Hepatic stellate cell (primary cell): ENCODE results near the gene KIAA0513.
A peak's percentile ranks its signal among the peaks of the same experiment; 100 is the strongest.

Source experiments
- DNase-seq: peaks from one replicate; pipeline ENCODE4 v3.0.0; 2011; ENCODE audit warnings: low spot score

Gene KIAA0513

DNA sequence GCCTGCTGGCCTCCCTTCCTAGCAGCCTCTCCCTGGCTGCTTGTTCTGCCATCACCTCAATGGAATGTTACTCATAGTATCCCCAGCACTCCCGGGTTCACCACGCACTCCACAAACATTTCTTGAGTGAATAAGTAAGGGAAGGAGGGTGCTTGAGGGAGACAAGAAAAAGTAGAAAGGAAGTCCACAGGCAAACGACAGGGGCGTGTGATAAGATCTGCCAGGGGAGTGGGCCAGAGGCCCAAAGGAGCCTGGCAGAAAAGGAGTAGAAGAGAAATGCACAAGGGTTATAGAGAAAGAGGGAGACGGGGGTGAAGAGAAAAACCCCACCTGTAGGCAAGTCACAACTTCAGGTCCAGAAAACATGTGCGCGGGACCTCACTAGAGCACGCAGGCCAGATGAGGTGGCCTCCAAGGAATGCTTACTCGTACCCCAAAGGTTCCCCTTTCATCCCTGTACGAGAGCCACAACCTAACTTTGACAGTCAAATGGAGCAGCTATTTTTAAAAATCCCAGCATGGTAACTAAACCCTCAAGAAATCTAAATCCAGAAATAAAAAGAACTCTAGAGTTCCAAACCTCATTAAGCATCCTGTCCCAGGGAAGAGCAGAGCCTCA lies 22.9 kb upstream of the KIAA0513 start:
- peak; percentile 93 for DNase-seq

DNA sequence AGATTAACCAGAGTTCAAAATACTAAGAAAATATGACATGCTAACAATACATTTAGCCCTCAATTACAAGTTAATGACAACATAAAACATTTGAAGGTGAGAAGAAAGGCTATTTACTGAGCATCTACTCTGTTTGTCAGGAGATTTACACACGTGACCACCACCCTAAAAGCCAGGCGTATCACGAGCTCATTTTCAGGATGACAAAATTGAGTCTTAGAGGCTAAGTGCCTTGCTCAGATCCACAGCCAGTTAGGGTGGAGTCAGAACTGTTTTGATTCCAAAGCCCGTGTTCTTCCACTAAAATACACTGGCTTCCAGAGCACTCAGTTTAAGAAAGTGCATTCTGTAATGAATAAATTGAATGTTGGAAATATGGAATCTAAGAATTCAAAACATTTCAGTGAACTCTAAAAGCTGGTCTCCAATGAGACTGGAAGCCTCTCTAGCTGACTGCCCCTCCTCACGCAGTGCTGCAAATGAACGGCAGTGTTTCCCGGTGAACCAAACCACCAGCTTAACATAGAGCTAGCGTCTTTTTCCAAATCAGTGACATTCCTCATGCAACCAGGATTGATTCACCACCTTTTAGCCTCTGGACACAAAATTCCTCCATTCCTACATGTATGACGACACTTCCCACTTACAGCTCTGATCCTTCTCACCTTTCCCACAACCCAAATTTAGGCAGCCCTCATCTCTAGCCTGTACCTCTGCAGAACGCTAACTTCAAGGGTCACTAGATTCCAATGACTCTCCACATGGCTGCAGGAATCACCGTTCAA lies 22.1 kb upstream of the KIAA0513 start:
- DNase-seq = no peak

DNA sequence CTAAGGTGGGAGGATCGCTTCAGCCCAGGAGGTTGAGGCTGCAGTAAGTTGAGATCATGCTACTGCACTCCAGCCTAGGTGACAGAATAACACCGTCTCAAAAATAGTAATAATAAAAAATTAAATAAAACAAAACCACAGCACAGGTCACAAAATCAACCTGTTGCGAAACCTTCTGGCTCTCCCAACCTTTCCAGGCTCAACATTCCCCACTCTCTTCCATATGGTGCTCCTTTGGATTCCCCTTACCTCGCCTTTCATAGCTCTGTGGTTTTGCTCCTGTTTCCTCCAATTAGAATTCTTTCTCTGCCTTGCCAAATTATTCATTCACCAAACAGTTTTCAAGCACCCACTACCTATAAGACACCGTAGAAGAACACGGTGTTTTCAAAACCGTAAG lies 21.0 kb upstream of the KIAA0513 start:
- DNase-seq = no peak

DNA sequence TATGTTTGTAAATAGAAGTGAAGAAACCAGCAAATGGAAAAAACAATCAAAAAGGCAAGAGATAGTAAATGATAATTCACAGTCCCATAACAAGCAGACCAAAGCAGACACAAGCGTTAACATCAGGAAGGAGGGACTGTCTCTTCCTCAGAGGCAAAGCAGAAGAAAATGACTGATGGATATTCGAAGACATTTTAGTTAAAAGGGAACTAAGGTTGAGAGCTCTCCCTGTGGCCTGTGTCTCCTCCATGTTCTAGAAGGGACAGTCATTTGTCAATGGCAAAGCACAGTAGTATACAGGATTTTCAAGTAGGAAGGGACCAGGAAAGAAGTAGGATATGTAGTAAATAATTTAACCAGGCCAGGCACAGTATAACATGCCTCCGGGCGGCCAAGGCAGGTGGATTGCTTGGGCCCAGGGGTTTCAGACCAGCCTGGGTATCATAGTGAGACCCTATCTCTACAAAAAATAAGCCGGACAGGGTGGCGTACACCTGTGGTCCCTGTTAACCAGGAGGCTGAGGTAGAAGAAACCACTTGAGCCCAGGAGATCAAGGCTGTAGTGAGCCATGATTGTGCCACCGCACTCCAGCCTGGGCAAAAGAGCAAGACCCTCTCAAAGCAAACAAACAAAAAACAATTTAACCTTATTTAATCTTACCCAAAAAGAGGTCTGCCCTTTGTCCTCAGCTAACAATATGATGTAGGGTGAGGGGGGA lies 19.9 kb upstream of the KIAA0513 start:
- DNase-seq = no peak

DNA sequence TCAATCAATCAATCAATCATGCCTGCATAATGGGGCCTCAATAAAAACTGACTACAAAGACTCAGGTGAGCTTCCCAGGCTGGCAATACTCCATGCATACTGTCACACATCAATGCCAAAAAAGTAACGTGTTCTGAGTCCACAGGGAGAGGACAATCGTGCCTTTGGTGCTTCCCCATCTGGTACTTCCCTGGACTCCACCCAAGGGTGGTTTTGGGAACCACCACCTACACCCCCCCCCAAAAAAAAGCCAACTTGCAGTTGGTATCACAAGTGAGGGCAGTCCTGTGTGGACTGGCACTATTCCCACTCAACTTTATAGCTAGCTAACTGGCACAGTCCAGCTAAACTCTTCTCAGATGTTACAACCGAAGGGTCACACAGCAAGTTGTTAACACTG lies 19.3 kb upstream of the KIAA0513 start:
- no peak for DNase-seq

DNA sequence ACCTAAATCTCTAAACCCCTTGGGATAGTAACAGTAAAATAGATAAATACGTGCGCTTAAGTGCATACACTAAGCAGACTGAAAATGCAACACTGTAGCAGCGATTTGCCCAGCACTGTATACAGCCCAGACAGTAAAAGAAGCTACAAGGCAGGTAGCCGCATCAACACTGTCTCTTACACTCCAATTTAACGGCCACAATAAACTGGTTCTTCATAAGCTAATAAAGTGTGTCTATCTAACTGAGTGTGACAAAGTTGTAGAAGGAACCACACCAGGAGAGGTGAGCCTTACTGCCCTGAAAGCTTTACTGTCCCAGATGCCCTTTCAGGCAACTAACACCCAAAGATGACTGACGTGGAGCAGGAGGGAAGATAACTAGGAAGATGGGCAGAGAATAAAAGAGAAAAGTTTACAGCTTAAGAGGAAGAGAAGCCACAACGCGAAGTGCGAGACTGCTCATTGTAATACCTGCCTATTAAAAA lies 17.1 kb upstream of the KIAA0513 start:
- DNase-seq = no peak

DNA sequence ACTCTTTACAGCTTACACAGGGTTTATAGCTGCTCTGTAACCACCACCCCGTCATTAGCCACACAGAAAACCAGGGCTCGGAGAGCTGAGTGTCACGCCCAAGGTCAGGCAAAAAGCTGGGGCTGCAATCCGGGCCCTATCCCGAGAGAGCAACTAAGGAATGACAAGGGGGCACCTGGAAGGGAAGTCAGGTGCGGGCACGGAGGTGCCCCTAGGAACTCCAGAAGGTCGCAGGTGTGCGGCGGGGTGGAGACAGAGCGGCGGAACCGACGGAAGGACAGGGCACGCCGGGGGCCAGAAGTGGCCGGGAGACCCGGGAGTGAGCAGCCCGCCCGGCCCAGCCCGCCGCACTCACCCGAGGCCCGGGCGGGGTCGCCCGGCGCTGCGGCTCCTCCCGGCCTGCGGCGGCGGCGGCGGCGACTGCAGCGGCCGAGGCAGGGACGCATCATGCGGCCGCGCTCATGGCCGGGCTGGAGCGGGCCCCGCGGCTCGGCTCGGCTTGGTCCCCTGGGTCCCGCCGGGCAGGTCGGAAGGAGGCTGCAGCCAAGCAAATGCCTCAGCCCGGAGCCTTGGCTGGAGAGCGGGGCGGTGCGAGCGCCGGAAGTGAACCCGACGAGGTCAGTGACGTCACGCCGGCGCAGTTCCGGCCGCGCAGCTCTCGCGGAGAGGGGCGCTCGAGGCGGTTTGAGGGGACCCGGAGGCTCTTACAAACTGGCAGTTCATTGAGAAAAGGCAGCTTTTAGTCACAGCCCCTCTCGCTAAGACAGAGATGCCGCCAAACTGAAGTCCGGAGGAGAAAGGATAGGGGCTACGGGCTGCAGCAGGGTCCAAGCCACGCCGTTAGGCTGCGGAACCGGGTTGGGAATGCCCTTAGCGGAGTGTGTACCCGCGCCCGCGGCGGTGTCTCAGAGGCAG lies 16.4 kb upstream of the KIAA0513 start, which contains the start of gene ZDHHC7:
TSS of gene ZDHHC7 (minus strand) at position 605 of the 915 bp plus-strand sequence. CDS start 20,917 bp downstream, outside the sequence.
- peak; percentile 86 for DNase-seq

DNA sequence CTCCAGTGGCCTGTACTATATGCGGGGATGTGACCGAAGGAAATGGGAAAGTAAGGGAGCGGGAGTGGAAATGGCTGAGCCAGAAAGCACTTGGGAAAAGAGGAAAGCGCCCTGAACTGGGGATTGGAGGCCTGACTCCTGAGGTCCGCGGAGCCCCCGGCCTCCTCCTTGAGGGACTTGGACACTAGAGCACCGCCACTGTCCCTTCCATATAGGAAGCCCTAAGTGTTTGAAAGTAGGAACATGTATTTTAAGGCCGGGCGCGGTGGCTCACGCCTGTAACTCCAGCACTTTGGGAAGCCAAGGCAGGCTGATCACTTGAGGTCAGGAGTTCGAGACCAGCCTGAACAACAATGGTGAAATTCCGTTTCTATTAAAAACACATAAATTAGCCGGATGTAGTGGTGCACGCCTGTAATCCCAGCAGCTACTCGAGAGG lies 15.7 kb upstream of the KIAA0513 start:
- DNase-seq = no peak

DNA sequence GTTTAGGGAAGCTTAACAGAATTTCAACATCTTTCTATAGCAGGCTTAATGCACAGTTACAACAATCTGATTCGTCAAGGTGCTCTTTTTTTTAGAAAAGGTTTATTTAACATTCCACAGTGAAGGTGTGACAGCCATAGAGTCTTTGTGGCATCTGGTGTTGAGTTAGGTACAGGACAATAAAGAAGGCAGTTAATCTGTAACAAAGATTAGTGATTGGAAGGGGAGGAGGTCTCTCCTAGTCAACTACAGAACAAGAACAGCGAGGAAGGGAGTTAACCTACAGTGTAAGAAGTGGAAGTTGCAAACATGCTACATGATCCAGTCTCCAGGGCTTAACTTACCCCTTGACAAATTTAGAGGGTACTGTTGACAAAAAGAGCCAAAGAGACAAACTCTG lies 13.3 kb upstream of the KIAA0513 start:
- no peak for DNase-seq

DNA sequence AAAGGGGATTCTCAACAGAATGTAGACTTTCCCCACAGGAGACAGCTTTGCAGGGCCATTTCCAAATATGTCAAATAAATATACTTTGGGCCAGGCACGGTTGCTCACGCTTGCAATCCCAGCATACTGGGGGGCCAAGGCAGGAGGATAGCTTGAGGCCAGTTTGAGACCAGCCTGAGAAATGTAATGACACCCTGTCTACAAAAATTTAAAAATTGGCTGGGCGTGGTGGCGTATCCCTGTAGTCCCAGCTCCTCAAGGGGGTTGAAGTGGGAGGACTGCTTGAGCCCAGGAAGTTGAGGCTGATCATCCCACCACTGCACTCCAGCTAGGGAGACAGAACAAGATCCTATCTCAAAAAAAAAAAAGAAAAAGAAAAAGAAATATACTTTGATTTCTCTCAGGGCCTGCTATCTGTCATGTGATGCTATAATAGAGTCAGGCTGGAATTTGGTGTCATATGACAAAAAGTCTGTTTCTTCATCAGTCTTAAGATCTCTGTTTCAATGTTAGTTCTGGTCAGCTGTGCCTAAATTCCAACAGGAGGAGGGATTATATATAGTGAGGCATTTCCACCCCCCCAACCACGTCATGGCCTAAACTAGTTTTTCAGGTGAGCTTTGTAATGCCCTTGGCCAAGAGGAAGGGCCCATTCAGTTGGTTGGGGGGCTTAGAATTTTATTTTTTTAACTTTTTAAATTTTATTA lies 12.0 kb upstream of the KIAA0513 start:
- DNase-seq = no peak

DNA sequence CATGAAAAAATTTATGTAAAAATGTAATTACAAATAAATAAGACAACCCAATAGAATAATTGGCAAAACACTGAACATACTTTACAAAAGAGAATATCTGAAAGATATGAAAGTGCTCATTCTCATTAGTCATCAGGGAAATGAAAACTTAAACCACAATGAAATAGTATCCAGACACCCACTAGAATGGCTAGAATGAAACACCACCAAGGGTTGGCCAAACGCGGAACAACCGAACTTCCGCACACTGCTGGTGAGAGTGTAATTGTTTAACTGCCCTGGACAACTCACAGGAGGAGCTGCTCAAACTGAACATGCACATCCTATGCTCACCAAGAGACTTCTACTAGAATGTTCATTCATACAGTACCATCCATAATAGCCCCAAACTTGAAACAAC lies 10.4 kb upstream of the KIAA0513 start:
- DNase-seq = no peak

DNA sequence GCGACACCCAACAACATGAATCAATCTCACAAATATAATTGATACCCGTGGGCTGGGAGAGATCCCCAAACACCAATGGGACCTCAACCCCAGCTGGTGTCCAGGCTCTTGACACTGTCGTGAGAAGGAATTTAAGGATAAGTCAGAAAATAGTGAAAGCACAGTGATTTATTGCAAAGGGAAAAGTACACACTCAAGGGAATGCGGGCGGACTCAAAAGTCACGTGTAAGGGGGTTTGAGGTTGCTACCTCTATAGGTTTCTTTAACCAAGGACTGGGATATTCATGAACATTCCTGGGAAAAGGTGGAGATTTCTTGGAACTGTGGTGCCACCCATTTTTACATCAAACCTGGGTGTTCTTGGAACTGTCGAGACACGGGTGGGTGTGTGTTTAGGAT lies 10.0 kb upstream of the KIAA0513 start:
- no peak for DNase-seq

DNA sequence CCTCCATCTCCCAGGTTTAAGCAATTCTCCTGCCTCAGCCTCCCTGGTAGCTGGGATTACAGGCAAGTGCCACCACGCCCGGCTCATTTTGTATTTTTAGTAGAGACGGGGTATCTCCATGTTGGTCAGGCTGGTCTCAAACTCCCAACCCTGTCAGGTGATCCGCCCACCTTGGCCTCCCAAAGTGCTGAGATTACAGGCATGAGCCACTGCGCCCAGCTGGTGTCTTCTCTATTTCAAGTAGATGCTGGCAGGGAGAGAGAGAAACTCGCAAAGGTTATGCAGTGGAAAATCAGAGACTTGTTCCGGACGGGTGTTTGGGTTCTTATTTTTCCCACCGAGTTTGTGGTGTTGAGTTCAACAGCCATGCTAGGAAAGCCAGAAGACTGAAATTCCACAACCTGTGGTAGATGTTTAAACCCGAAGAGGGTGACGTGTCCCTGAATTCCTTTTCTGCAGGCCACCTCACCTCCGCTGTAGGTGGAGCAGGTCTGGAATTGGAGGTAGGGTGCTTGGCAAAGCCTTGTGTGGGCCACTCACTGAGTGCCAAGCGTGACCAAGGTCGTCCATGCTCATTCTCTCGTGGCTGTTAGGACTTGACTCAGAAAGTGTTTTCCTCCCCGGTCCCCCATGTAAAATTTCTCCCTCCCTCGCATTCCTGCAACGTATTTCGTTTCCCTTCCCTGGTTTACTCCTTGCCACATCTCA lies 8.9 kb upstream of the KIAA0513 start:
- DNase-seq = no peak

DNA sequence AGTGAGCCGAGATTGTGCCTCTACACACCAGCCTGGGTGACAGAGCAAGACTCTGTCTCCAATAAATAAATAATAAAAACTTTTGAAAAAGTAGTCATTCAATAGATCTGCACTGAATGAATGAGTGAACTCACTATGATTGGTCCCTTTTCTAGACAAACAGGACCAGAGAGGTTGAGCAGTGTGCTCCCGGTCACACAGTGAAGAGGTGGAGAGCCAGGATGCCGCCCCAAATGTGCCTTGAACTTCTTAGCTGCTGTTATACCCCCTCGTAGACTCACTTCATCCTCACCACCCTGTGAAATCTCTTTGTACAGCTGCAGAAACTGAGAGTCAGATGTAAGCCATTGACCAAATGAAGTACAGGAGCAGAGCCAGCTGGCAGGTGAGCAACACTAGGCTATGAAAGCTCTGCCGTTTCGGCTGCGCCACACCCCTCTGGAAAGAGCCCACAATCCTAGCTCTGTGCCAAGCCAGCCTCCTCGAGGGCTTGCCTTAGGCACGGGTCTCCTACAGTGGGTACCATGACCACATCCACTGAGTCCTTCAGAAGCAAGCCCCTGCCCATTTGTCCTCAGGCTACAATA lies 7.8 kb upstream of the KIAA0513 start:
- no peak for DNase-seq

DNA sequence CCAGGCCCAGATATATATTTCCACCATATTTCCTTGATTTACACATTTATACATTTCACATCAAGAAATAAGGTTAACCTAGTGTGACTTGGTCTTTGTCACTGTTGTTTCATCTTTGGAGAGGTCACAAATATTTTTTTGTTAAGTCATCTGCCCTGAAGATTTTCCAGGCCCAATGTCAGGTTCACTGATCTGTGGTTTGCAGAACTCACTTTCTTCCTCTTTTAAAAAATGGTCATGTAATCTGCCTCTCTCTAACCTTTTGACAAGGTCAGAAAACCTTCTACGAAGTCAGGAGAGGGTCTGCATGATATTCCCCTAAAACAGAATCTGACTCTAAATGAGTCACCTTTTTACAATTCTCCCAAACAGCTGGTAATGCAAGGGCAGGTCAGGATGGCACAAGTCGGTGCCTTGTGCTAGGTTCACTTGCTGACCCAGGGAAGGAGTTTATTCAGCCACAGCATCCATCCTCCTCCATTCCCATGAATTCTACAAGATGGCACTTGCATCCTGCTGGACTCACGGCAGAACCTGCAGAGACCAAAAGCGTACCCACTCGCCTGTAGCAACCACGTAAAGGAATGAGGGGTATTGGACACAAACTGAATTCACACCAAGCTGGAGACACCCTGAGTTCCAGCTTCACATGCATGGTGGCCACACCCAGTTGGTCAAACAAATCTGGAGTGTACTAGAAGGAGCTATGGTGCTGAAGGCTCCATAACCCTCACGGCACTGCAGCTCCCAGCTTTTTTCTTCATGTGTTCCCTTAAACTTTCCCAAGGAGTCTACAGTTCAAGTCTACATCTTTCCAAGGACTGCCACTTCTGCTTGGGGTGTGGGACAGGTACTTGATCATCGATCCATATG lies 1.6 kb upstream of the KIAA0513 start:
- no peak for DNase-seq

DNA sequence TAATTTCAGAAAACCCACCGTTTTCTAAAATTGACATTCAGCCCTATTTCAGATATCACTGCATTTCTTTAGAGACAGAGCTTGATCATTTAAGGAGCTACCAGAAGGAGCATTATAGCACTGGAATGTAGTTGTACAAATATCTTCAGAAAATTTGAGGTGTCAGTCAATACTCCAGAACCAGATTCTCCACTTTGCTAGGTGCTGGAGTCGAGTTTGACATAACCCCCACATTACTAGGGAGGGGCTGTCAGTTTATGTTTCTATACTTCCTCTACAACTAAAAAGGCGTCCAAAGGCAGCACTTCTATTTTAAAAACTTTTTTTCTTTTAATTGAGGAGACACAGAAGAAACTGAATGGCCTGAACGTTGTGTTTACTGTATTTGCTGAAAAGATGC lies 892 bp upstream of the KIAA0513 start:
- DNase-seq = no peak

DNA sequence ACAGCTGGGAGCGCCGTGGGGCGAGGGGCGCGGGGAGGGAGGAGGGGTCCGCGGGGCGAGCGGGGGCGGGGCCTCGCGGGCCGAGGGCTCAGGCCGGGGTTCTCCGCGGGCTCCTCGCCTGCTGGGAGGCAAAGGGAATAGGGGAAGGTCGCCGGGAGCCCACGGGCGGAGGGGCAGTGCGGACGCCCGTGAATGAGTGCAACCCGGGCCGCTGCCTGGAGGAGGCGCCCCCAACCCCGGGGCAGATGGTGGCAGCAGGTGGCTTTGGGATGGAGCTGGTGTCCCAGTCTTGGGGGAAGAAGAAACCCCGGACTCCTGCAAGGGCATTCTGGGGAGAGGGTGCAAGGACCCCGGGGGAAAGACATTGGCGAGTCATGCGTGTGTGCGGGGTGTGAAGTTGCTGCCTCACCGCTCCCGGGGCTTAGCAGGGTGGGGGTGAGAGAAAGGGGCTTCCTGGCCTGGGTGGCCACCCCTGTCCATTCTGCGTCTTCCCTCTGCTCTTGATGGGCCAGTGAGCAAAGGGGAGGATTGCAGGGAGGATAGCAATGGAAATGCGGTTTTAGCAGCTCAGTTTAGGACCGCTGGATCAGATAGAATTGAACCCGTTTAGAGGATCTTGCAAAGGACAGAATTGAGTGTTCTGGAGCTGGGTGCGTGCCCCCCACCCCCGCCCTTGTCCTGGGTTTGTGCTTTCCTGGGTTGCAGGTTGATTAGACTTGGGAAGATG lies 526 bp downstream of the KIAA0513 start:
- no peak for DNase-seq

DNA sequence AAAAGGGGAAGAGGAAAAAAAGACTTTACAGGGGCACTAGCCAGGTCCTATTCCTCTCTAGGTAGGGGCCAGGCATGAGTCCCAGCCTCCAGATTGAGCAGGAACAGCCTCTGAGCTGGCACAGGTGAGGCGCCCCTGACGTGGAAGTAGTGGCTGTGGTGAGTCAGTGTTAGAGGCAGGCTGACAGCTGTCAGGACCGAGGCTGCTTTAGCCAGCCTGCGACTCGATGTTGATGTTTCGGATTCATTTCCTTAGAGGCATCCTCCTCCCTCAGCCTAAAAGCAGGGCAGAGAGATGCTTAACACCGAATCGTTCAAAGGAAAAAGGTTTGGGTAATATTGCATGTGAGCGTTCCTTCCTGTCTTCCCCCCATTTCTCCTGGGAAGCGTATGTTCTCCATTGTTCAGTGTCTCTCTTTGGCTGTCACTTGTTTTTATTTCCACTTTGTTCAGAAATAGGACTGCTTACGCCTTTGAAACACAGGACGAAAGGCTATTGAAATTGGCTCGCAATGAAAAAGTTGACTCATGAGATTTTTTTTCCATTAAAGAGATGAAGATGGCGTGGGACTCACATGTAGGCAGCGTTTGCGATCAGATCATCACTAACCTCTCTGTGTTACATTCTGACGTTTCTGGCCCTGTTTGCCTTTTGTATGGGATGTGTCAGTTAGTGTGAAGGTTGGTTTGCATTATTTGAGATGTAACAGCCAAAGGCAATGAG lies 1.3 kb downstream of the KIAA0513 start:
- DNase-seq = no peak
